Retina (tissue), 1 donor: Measurements from ENCODE around the gene EHHADH.

Experiments
- DNase-seq: peaks from one replicate; pipeline ENCODE4 v3.0.0-alpha.2; 2016

EHHADH gene

DNA sequence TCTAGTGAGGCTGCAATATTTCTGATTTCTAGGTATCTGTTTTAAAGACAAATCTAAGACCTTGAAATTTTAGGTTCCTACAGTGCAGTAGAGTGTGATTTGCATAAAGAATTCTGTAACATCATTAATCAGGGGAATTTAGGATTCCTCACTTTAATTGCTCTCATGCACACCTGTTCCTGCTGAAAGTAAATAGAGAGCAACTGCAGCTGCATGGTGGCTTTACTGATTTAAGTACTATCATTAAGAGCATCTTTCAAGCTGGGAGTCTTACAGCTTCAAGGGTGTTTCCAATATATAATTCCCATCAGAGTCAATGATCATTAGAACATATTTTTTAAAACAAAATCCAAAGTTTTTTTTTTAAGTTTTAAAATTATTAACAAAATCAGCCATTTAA is 65.0 kb downstream of the EHHADH start:
- DNase-seq = no peak

- DNase-seq = no peak
These were observed 66.5 kb downstream of the EHHADH start for GRCh38 chr3:185187391-185187790.

DNA sequence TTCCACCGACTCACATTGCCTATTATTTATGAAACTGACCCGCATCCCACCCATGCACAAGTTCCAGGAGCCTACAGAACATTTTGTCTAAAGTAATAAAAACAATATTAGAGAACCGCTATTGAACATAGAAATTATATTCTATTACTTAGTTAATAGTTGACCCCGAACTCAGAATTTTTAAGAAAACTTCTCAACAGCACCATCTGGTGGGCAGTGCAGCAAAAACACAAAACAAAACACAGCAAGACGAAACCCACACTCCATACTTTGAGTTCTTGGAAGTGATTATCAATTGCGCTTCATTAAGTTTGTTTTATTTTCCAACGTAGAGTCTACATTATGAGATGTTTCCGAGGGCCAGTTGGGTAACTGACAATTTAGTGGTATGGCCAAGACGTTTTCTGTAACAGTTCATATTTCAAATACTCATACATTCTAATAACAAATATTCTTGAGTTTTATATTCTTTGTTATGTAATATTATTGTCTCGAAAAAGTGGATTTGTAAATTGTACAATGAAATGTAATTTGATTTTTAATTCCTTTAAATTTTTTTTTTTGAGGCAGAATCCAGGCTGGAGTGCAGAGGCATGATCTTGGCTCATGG is 77.0 kb downstream of the EHHADH start:
- peak; percentile 63 for DNase-seq

DNA sequence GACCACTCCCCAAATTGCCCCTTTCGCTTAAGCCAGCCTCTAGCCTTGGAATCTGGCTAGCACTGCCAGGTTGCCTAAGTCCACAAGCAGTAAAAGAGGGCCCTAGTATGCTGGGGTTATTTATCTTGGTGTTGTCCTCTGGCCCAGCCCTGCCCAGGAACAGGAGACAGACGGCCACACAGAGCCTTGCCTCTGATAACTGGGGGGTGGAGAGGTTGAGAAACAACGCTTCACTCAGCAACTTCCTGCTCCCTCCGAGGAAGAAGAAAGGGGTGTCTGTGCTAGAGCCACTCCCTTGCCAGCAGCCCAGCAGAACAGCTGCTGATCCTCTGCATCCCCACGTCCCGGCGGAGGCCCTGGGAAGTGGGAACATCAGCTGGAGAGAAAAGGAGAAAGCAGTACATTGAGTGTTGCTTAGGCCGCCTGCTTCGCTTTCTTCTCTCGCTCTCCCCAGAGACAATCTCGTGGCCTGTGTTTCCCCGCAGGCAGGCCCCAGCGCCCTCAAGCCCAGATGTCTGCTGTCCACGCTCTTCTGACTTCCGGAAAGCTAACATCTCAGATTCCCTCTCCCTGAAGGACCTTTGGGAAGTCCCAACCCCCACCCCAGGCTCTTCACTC is 78.4 kb downstream of the EHHADH start:
- DNase-seq = peak; percentile 67

DNA sequence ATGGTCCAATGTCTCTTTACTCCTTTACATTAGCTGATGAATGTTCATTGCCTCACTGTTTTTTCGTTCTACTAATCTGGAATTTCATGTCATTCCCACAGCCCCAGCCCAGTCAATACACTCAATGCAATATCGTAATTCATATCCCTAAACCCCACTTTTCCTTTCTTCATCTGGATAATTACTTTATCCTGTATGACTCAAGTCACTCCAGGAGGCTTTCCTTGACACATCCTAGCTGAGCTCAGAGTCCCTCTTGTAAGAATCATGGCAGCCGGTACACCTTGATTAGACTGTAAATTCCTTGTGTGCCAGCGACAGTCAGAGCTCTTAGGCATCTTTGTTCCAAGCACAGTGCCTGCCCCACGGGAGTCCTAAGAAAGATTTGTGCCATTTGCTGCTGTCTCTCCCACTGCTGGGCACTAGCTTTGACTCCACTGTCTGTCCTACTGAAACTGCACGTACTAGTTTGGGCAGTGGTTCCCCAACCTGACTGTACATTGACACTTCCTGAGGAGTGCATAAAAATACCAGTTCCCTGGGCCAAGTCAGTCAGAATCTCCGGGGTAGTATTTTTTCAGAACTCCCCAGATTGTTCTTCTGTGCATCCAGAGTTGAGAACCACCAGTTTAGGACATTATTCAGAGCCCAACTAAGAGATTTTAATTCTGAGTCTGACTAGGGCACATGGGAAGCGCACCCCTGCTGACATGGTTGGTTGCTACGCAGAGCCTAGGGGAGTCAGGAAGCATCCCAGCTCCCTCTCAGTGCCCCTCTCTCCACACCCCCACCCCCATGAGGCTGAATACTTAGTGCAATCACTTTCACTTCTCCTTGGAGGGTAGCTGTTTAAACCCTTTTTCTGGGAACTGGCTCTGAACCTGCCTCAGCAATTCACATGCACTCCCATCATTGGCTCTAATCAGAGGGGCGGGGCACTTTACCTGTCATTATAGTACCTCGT is 81.5 kb downstream of the EHHADH start:
- no peak for DNase-seq

DNA sequence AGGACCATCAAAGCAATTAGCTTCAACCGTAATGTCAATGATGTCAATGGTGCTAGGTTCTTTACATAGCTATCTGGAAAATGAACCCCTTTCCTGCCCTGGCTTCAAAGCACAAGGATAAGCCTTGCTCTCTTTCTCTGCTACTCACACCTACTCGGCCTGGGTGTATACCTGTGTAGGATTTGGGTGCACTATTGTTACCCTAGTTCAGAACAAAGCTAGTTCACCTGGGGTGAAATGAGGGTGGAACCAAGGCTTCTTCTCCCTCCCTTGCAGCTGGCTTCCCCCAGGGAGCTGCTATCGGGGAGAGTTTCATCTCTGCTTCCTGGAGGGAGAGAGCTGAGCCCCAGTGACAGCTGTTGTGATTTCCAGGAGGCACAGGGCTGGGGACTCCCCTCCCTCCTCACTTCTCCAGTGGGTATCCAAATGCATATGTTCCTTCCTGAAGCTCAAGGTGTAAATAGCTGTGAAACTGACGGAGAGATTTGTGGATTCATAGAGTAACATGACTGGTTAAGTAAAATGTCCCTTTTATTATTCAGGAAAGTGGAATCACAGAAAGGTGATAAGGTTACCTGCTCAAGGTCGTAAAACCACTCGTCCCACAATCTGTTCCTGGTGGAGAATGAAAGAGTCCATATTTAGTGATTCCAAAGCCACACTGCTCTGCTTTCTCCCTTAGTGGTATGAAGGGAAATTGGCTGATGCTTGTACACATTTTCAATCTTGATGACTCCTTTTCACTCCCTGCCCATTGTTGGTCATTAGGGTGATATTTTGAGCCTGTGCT is 89.2 kb downstream of the EHHADH start:
- DNase-seq = no peak

GRCh38 chr3:185162634-185163033 is 91.2 kb downstream of the EHHADH start:
- DNase-seq = no peak

DNA sequence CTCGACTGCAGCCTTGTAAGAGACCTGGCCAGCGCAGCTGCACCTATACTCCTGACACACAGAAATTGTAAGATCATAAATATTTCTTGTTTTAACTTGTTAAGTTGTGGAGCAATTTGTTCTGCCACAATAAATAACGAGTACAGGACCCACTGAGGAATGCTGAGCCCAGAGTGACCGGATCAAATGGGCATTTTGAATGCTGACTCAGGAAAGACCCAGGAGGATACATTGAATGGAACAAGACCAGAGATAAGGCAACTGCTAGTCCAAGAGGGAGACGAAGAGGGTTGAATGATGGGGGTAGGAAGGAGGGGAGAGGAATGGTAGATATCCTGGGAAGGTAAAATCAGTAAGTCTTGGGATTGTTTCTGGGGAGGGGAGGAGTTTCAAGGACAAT is 92.1 kb downstream of the EHHADH start:
- DNase-seq = no peak

DNA sequence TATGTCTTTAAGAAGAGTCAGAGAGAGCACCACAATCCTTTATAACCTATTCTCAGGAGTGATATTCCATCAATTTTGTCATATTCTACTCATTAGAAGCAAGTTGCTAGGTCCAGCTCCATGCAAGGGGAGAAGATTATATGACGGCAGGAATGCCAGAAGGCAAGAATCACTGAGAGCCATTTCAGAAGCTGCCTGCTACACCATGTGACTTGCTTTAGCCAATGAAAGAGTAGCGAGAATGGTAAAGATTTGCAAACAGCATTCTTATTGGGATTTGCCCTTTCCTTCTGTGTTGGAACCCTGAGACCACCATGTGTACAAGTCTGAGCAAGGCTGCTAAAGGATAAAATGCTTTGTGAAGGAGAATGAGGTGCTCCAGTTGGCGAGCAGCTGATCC is 96.5 kb downstream of the EHHADH start:
- no peak for DNase-seq

DNA sequence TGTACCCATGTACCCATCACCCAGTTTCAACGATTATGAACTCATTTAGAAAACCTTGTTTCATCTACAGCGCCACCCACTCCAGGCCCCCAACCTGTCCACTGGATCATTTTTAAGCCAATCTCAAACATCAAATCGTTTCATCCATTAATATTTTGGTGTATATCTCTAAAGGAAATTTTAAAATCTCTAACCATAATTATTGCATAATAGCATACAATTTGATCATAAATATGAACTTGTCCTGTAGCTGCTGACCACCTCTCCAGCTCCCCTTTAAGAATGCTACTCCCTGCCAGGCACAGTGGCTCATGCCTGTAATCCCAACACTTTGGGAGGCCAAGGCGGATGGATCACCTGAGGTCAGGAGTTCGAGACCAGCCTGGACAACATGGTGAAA is 98.2 kb downstream of the EHHADH start:
- no peak for DNase-seq

DNA sequence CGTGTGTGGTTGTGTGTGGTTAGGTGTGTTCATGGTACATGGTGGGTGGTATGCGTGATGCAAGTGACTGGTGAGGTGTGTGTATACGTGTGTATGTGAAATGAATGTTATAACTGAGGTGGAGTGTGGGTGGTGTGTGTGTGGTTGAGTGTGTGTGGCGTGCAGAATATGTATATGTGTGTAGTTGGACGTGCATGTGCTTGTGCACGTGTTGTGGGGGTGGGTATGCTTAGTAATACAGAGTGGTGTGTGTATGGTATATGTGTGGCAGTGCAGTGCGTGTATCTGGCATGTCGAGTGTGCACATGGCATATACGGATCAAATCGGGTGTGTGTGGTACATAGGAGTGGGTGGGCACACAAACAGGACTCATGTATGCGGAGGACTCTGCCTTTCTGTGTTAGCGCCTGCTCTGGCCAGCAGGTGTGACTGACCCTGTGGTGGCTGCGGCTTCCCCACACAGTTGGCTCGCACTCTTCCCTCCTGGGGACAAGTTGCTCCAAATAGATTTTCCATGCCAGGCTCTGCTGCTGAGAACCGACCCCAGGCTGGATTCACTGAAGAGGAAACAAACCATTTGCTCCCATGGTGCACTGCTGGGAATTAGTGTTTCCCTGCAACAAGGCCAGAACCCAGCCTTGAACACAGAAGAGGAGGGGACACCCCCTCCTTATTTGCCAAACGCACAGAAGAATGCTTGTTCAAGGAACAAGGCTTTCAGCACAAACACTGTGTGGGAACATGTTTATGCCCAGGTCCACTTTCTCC is 99.8 kb downstream of the EHHADH start:
- peak; percentile 78 for DNase-seq

- peak; percentile 89 for DNase-seq
These were observed 100.6 kb downstream of the EHHADH start for GRCh38 chr3:185153171-185153771.

DNA sequence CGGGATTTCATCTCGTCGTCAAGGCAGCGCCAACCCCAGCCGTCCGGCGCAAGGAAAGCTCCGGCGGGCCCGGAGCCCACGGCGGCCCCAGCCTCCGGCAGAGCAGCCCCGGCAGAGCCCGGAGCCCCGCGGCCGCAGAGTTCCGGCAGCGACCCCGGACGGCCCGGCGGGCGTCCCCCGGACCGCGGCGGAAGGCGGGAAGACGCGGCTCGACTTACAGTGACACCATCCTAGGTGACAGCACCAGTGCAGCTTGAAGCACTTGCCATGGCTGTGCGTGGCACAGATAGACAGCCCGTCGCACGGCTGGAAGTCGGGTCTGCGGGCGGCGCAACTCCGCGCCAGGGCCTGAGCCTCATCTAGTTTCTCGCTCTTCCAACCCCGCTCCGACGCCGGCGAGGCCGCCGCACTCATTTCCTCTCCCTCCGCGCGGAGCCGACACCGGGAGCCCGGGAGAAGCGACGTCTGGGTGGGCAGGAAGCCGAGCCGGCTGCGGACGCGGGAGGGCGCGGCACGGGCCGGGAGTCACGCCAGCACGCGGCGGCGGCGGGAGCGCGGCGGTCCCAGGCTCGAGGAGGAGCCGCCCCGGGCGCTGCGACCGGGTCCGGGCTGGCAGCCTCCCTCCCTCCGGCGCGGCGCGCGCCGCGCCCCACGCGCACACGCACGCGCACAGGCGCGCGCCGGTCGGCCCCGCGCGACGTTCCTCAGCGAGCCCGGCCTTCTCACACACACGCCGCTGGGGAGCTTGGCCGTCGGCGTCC is 101.3 kb downstream of the EHHADH start, which contains the start of gene C3orf70:
TSS of gene C3orf70 (minus strand) at position 651 of the 761 bp plus-strand sequence. CDS start at position 414, 237 bp downstream.
- DNase-seq = peak; percentile 91

DNA sequence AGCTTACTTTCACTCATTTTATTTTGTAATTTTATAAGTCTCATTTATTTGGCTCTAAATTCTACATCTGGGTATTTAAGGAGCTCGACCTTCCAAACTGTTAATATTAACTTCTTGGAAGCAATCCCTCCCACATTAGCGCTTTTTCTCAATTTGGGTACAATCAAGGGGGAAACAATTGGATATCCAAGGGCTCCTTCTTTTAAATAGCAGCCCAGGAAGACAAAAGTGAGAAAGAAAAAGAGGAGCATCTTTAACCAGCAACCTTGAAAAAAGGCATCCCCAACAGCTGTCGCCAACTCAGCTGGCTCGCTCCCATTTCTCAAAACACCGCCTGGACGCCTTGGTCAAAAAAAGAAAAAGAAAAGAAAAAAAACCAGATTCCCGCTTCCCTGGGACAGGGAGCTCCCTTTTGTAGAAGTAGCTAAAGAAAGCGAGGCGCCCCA is 101.9 kb downstream of the EHHADH start:
- no peak for DNase-seq

DNA sequence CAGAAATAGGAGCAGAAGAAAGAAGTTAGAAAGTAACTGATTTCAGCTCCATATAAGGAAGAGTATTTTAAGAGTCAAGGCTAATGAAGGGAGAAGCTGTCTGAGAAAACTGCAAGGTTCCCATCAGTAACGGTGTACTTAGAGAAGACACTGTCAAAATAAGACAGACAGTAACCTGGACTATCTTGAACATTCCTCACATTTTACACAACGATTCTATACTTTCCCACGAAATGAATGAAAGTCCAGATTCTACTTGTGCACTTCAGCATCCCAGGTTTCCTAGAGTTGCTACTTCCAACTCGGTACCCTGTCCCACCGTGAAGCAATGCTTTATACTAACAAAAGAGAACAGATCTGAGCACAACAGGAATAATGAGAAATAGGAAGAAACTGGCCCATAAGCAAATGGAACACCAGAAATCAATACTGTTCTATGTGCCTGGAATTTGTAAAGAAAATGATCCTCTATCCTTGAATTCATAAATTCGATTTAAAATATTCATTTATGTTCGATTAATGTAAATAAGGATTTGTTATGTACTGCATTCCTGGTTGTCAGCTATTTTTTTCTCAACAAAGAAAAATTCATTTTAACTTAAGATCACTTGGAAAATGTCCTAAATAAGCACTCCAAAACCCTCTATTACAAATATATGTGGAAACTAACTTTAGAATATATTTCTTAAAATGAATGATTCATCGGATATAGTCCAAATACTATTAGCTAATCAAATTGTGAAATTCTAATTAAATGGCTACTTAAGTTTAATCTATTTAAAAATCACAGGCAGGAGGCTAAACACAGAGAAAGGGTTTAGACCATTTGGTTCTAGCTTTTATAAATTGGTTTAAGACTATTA is 102.5 kb downstream of the EHHADH start:
- no peak for DNase-seq

DNA sequence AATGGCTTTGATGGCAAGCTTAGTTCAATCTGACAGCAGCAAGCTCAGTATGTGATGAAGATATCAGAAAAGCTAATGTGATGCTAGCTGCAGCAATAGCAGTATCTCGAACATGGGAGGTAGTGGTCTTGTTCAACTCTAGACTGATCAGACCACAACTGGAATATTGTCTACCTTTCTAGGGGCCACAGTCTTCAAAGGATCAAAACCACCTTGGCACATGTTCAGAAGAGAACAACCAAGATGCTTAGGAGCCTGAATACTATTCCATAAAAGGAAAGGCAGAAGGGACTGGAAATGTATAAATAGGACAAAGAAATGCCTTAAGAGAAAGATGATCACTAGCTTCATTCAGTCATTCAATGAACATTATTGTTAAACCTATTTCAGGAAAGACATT is 103.3 kb downstream of the EHHADH start:
- DNase-seq = no peak

DNA sequence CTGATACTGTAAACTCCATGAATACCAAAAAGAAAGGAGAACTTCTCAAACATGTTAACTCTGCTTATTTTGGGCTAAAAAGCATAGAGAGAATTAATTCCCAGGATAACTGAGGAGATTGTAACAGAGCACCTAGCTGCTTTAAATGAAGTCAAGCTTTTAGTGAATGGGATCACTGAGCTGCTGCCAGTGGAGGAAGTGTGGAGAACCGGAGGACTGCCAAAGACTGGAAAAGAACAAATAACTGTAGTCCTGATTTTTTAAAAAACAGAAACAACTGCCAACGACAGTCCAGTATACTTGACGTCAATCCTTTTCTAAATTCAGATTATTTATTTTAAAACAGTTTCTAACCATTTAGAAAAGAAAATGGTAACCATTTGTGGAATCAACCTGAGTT is 104.3 kb downstream of the EHHADH start:
- no peak for DNase-seq

DNA sequence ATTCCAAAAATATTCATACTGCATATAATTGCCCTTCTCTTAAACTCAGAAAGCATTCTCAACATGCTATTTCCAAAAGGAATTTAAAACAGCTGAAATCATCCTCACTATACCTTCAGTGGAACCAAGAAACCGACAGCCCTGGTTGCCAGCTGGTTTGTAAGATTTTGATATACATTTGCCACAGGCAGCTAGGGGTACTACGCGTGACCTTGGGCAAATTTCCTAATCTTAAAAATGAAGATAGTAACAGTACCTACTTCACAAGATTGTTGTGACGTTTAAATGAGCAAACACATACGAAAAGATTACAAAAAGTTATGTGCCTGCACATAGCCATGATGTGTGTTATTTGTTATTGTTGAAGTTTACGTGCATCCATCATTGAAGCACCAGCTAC is 108.3 kb downstream of the EHHADH start:
- DNase-seq = no peak

DNA sequence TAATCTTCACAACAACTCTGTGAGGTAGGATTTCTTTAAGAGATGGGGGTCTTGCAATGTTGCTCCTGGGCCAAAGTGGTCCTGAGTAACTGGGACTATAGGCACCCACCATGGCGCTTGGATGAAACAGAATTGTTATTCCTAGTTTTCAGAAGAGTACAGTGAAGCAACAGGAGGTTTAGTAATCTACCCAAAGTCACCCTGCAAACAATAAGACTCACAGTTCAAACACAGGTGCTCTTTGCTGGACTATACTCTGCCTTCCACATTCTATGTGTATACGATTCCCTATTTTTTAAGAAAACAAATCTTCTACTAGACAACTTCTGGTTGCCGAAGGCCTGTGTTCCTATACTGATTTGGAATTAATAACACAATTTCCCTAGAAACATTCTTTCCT is 109.1 kb downstream of the EHHADH start:
- no peak for DNase-seq
